GM19239 (cell line): ENCODE data around the gene TBC1D1.
"Not testable (repeated sequence)": the region's sequence is repeated elsewhere in the genome, so short reads cannot be mapped to it uniquely, and the experiment has no call there.

Experiments used
- DNase-seq: peaks from one replicate; pipeline ENCODE4 v3.0.0; 2011; ENCODE audit warnings: low spot score; ENCODE audit not compliant: insufficient read length
- FAIRE-seq: peaks from 2 replicates; lab custom pipeline; 2011; peaks lifted over from hg19 to GRCh38; lab: Jason Lieb, UNC

The TBC1D1 gene

DNA sequence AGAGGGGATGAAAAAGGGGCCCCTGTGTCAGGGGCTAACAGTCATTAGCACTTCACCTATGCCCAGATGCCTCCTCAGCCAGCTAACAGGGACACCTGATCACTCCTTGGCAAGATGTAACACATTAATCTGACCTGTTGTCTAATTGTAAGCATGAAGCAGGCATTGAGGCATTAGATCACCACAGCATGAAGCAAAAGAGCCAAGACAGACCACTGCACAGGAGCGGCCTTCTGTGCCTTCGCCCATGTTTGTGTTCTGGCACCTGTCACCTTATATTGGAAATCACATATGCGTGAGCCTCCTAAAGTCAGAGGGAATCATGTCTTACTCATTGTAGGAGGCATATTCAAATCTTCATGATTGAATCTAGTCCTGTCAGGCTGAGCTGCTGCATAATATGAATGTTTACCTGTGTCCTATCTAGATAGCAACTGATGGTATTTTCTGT, 117.7 kb downstream of the TBC1D1 start:
- DNase-seq, result no peak
- no peak for FAIRE-seq

DNA sequence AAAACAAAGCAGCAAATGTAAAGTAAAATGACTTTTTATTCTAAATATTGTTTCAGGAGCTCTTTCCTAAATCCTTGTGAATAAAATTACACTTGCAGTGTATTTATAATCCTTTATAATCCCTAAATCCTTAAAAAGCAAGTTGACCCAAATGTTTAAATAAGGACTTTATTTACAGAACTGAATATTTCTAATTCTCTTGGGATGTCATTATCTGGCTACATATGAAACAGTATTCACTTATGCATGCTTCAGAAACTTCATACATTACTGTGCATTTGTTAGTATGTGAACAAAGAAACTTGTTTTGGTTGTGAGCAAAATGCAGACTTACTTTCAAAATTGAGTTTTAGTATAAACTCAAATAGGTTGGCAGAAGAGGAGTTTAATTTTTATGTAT, 118.5 kb downstream of the TBC1D1 start:
- FAIRE-seq (no peak), DNase-seq (no peak)

DNA sequence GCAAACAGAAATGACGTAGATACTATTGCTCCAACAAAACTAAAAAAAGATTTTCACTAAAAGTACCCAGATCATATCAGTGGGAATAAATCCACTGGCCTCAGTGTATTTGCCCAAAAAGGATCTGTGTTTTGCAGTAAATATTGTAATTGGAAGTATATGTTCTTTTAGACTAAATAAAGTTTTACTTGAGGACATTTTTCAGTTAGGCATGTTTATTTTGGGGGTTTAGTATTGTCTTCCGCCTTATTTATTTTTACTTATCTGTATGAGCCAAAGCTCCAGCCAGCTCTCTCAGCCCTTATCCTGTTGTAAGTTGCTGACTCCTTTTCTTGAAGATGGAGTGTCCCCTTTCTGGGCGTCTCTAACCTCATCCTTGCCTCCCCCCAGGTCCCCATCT, 119.1 kb downstream of the TBC1D1 start:
- FAIRE-seq (no peak), DNase-seq (no peak)

DNA sequence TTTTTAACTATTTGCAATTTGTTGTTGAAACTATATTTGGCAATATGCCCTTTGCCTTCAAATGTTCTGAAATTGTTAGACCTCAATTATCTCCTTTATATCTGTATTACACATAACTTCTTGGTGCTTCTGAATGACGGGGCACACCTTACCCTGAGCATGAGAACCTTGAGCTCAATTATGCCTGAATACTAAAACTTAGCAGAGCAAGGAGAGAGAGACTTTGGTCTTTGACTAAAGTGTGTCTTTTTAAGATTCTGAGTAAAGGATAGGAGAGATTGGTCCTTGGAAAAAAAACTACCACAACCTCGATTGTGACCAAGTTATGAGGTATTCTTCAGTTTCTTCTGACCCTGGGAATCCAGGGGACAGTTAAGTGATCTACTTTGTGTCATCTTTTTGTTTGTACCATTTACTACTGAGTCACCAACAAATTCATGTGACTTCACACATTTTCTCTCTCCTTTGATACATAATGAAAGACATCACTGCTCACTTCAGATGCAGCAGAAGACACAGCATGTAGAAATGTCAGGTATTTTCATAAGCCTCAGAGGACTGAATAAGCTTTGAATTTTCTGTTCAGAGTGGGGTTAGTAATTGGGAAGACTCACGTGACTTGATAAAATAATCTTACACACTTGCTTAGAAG, 120.8 kb downstream of the TBC1D1 start:
- FAIRE-seq (no peak), DNase-seq (no peak)

DNA sequence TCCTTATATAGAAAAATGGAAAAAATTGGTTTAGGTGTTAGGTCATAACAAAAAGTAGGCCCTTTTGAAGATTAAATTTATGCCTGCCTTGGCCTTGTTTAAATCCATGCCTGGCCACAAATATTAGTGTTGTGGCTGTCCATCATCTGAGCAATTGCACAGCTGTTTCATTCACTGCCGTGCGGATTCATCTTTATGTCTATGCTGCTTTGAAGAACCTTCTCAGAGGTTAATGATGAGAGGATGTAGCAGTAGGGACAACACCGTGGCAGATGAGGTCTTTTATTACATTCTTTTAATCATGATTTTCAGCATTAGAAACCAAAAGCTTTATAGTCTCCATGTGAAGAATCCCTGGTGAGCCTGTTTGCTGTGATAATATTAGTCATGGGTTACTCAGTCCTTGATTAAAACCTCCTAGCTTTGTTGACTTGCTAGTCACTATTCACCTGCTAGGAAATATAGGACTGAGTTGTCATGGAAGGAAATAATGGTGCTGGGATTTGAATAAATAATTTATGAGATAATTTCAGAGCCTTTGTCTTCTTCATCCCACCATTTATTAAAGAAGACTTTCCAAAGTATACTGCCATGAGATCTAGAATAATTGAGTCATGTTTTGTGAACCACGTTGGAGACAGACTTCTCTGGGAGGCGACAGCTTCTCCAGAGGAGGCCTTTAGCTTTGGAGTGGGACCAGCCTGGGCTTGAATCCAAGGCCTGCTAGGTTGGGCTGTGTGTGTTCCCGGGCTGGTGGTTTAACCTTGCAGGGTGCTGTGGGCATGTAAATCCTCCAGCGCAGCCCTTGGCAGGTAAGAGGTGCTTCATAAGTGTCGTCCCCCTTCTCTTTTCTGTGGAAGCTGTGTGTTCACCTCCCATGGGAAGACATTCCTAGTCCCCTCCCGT, 122.8 kb downstream of the TBC1D1 start:
- no peak for DNase-seq
- no peak for FAIRE-seq

DNA sequence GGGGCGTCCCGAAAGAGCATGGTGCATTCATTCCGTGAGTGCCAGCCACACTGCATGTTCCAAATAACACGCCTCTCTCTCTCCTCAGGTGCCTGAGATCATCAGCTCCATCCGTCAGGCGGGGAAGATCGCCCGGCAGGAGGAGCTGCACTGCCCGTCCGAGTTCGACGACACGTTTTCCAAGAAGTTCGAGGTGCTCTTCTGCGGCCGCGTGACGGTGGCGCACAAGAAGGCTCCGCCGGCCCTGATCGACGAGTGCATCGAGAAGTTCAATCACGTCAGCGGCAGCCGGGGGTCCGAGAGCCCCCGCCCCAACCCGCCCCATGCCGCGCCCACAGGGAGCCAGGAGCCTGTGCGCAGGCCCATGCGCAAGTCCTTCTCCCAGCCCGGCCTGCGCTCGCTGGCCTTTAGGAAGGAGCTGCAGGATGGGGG, 123.6 kb downstream of the TBC1D1 start:
- FAIRE-seq (no peak), DNase-seq (no peak)

DNA sequence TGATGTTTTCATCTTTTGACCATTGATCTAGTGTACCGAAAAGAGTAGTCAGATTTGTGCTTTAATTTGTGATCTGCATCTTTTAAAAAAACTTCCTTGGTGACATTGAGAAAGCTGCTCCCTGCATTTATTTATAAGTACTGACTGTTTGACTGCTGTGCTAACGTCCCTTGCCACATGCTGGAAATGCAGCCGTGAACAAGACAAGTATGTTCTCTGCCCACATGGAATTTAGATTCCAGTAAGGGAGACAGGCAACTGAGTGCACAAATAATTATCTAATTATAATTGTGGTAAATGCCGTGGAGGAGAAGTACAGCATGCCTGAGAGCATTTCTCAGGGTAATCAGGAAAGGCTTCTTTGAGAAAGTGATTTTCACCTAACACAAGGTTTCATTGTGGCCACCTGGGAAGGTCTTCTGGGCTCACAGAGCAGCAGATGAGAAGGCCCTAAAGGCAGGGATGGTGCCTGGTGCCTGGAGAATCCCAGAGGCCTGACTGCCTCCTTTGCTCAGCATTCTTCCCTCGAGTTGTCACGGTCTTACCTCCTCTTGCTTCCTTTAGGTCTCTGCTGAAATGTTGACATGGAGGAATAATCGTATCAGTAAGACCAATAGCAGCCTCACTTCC, 125.1 kb downstream of the TBC1D1 start:
- DNase-seq (no peak), FAIRE-seq (no peak)

DNA sequence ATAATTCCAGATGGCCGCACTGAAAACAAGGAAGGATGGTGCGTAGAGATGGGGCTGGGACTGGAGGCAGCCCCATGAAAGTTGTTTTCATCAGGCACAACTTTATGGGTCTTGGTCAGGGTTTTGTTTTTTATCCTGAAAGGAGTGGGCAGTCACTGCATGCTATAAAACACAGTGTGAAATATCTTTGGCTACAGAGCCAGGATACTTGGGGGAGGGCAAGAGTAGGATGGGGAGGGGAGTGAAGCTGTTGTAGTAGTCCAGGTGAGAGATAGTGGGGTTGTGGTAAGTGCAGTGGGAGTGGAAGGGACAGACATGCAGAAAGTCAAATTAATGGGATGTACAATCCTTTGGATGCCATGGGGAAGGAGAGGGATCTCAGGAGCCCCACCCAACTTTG, 125.8 kb downstream of the TBC1D1 start:
- FAIRE-seq (no peak), DNase-seq (no peak)

DNA sequence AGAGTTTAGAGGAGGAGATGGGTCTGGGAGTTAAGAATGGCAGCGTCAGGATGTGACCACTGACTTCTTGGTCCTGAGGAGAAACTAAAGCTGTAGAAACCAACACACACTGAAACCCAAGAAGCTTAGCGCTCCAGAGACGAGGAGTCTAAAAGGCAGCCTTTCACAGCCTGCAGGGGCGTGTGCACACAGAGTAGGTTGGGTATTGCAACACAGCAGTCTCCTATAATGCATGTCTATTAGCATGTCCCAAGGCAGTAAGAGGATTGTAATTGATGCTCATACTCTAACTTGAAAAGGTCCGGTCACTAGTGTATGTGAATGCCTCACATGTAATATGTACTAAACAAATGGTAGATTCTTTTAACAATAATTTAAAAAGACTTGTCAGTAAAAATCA, 126.7 kb downstream of the TBC1D1 start:
- no peak for DNase-seq

DNA sequence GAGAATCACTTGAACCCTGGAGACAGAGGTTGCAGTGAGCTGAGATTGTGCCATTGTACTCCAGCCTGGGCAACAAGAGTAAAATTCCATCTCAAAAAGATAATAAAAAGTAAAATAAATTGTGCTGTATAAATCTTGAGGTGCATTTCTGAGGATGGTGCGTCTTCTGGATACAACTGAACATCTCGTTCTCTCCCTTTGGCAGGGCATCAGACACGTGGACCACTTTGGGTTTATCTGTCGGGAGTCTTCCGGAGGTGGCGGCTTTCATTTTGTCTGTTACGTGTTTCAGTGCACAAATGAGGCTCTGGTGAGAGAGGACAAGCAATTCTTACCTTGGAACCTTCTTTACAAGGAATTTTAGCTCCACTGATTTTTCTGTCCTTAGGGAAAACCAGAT, 129.5 kb downstream of the TBC1D1 start:
- no peak for FAIRE-seq
- no peak for DNase-seq

More for the DNA sequence above, 126.7 kb downstream of the TBC1D1 start:
- no peak for FAIRE-seq

DNA sequence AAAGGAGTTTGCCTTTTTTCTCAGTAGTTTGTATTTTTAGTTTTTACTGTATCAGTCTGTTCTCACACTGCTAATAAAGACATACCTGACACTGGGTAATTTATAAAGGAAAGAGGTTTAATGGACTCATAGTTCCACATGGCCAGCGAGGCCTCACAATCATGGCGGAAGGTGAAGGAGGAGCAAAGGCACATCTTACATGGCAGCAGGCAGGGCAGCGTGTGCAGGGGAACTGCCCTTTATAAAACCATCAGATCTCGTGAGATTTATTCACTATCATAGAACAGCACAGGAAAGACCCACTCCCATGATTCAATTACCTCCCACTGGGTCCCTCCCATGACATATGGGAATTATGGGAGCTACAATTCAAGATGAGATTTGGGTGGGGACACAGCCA, 130.1 kb downstream of the TBC1D1 start:
- not testable (repeated sequence) for FAIRE-seq

DNA sequence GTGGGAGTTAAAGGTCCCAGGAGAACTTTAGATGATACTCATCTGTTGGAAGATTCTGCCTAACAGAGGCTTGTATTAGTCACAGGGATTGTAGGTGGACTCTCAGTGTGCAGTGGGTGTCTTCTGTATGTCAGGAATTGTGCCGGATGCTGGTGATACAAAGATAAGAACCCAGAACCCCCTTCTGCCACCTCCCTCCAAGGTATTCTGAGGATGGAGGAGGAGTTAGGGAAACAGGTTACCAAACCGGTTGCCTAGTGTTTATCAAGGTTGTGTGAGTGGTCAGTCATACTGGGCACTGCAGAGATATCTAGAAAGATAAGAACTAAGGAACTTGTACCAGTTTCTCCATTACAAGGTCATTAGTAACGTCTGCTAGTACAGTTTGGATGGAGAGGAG, 130.9 kb downstream of the TBC1D1 start:
- no peak for FAIRE-seq
- no peak for DNase-seq

More for the DNA sequence above, 130.1 kb downstream of the TBC1D1 start:
- not testable (repeated sequence) for DNase-seq

DNA sequence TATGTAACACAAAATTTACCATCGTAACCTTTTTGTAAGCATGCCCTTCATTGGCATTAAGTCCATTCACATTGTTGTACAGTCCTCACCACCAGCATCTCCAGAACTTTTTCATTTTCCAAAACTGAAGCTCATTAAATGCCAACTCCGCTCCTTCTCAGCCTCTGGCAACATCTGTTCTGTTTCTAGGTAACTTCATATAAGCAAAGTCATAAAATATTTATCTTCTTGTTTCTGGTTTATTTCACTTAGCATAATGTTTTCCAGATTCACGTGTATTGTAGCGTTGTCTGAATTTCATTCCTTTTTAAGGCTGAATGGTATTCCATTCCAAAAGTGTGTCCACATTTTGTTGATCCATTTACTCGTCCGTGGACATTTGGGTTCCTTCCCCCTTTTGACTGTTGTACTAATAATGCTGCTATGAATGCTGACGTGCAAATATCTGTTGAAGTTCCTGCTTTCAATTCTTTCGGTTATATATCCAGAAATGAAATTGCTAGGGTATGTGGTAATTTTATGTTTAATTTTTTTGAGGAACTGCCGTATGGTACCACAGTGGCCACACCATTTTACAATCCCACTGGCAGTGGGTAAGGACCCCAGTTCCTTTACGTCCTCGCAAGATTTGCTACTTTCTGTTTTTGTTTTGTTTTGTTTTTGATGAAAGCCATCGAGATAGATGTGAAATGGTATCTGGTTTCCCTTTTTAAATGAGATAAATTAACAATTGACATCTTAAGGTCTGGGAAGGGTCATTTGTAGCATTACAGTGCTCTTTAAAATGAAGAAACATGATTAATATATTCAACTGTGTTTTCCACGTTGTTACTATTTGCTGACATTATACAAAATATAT, 132.7 kb downstream of the TBC1D1 start:
- DNase-seq (no peak), FAIRE-seq (peak; percentile 28)

DNA sequence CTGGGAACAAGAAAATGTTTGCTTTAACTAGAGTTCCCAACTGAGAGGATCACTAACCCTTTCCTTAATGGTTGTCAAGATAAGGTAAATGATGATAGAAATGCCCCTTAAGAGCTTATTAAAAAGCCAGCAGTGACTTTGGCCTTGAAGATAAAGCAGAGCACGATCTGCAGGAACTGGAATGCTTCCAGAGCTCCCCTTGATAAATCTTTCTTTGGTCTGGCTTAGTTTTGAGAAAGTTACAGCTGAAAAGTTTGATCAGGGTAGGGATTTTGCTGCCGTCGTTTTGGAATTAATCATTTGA, 133.3 kb downstream of the TBC1D1 start:
- FAIRE-seq (no peak), DNase-seq (no peak)

DNA sequence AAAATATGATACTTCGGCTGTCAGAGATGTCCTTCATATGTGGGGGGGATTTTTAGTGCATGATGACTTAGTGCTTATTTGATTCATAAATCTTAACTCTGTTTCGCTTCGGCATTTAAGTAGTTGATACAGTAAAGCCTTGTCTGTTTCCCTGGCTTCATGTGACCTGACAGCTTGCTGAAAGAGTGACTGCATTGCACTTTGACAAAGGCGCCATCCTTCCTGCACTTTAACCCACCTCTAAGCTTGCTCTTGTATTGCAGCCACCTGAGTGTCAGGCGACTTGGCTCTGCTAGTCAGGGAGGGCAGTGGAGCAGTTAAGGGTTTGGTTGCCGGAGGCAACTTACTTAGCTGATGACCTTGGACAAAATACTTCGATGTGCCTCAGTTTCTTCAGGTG, 134.8 kb downstream of the TBC1D1 start:
- DNase-seq, result no peak
- no peak for FAIRE-seq

DNA sequence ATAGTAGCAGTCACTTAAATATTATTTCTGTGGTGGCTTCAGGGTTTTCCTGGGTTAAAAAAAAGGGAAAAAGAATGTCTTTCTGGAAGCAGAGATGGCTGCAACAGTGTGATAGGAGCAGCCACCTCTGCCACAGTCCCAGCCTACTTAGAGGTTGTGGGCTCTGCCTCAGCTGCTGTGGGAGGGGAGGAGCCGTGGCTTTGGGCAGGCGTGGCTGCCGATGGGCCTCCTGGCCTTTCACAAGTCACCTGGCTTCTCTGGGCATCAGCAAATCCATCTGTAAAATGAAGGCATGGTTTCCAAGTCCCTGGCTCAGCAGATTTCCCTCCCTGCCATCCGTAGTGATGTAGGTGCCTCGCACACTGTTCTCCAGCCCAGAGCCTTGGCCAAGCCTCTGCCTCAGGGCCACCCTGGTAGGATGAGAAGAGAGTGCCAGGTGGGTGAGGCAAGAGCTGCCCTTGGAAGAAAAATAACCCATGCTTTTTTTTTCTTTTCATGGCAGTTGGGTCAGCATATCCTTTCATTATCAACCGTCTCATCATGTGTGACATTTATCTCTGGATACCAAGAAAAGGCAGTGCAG, 135.4 kb downstream of the TBC1D1 start:
- no peak for DNase-seq
- no peak for FAIRE-seq

DNA sequence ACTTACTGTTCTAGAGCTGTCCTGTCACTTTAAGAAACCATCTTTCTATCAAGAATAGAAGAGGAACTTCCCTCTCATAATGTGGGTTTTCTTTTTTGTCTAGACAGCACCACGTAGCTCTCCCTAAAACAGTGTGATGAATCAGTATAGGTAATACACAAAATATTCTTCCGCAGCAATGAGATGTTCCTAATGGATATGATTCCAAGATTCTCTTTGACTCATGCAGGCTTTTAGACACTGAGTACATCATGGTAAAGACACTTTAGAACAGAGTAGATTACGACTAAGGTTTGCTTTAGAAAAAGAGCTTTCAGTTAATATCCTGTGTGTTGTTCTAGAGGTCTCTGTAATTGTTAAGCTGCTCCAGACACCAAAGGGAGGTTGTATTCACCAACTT, 139.1 kb downstream of the TBC1D1 start:
- no peak for DNase-seq
- FAIRE-seq, result no peak

DNA sequence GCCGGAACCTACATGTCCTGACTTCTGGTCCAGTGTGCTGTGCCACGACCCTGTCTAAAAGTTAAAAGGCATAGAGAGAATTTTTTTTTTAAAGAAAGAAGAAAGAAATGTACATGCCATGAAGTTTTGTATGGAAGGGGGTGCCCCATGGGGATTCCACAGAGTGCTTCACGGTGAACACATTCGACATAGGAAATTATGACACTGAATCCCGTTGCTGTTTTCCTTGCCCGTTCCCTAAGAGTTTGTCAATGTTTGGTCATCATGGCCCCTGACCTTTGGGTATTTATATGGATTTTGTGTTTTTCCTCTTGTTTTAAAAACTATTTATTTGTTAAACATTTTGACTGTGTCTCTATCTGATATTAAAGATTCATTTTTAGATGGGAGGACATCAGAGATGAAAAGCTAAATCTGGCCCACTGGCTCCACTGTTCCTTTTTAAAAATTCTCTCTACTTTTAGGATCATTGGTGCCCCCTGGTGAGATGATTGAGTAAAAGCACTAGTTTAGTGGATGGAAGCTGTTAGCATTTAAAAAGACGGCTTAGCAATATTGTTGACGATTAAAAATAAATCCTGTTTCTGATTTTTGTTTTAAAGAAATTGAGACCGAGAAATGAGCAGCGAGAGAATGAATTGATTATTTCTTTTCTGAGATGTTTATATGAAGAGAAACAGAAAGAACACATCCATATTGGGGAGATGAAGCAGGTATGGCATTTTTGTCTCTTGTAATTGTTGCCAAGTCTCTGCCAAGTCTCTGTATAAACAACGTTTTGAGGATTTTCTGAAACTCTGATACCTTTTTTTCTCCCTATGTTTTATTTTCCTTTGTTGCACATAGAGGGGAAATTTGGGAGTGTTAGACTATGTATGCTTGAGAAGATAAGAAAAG, 144.3 kb downstream of the TBC1D1 start:
- FAIRE-seq (peak; percentile 73), DNase-seq (peak; percentile 40)

DNA sequence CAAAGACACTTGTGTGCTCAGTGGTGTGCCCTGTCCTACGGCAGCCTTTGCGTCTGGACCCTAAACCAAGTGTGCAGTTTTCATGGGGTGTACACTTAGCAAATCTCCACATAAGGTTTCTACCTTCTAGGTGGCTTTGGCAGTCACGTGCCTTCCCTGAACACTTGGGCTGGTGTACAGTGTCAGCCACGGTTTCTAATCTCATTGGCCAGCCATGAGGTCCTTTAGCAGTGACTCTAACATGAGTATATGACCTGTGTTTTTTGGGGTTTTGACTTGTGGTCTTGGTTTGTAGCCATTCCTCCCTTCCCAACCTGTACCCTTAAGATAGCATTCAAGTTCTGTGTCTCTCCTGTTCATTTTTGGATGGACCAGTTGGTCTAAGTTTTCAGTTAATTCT, 145.7 kb downstream of the TBC1D1 start:
- no peak for FAIRE-seq

More for the DNA sequence above, 145.7 kb downstream of the TBC1D1 start:
- DNase-seq, result no peak
